Measurements from ENCODE around the gene PROK1. TPM values are rescaled to one million over a fixed set of nuclear protein-coding genes. Genes with fewer than 3 reads are reported as not detected.

The PROK1 gene
- total RNA-seq, 1 donor from 2014 or later, result not detected

- TF ChIP-seq CTCF (IDR thresholded peaks at IDR 0.05; ENCODE audit: insufficient read depth, low read depth, low read length), result no peak
- no peak for TF ChIP-seq EZH2 (IDR thresholded peaks at IDR 0.05; ENCODE audit: insufficient read depth, low read length)
- no peaks in the 10 kb centered on the region for H3K36me3 ChIP-seq (ENCODE audit: insufficient read depth, low read length)
- no peaks in the 10 kb centered on the region for H3K4me1 ChIP-seq (ENCODE audit: insufficient read depth, low read length)
- no peak overlapping the region for H2AFZ ChIP-seq (ENCODE audit: low read depth, low read length)
- Mint-ChIP-seq H3K27me3 (ENCODE audit: low read depth, unreplicated experiment) (peaks cover 44% of the 10 kb centered on the region), H3K9me3 (ENCODE audit: unreplicated experiment) (no peaks in the 10 kb centered on the region), H3K27ac (ENCODE audit: unreplicated experiment) (no peak overlapping the region), H3K4me1 (ENCODE audit: low read depth, unreplicated experiment) (no peaks in the 10 kb centered on the region), H3K36me3 (ENCODE audit: low read depth, unreplicated experiment) (no peaks in the 10 kb centered on the region), H3K4me3 (ENCODE audit: unreplicated experiment) (no peak overlapping the region)
- DNase-seq (ENCODE audit: low read depth) (no peak), FAIRE-seq (no peak)
- H4K20me1 ChIP-seq (ENCODE audit: insufficient read depth, low read length), result no peaks in the 10 kb centered on the region
- H3K9me3 ChIP-seq (ENCODE audit: insufficient read depth, low read depth, low read length), result no peaks in the 10 kb centered on the region
- no peak overlapping the region for H3K9ac ChIP-seq (ENCODE audit: low read length)
- no peak overlapping the region for H3K4me3 ChIP-seq (ENCODE audit: insufficient read depth, low read depth, low read length)
- H3K79me2 ChIP-seq (ENCODE audit: insufficient read depth, low read length), result no peaks in the 10 kb centered on the region
- H3K27ac ChIP-seq (ENCODE audit: low read depth, low read length), result no peak overlapping the region
- no peak overlapping the region for H3K4me2 ChIP-seq (ENCODE audit: low read length)
- peaks cover 7% of the 10 kb centered on the region for H3K27me3 ChIP-seq (ENCODE audit: insufficient read depth, low read length)
These were observed 55.6 kb downstream of the PROK1 start for GRCh38 chr1:110506541-110506940.

Other genes starting within 250 kb of the PROK1 start
- 2.6 and 3.1 TPM in 2 replicates for gene KCNC4, start 240.8 kb upstream of the PROK1 start, total RNA-seq
- 20.4 and 21.1 TPM in 2 replicates for gene RBM15, start 111.8 kb upstream of the PROK1 start, total RNA-seq
- 14.1 and 14.8 TPM in 2 replicates for gene SLC16A4, start 60.1 kb upstream of the PROK1 start, total RNA-seq
- gene LAMTOR5, start 43.5 kb upstream of the PROK1 start, total RNA-seq, result 113 and 126 TPM in 2 replicates
- not detected in 2 replicates for gene KCNA10, start 68.0 kb downstream of the PROK1 start, total RNA-seq
- gene KCNA2, start 155.2 kb downstream of the PROK1 start, total RNA-seq, result 0.57 and 1.0 TPM in 2 replicates
- 0.09 TPM in 1 of 2 replicates, not detected in the other for gene KCNA3, start 223.8 kb downstream of the PROK1 start, total RNA-seq